ENCODE measurements around the gene MBOAT1. TPM values are rescaled to one million over a fixed set of nuclear protein-coding genes. Genes with fewer than 3 reads are reported as not detected.

Gene MBOAT1
- total RNA-seq, 4 donors from 2014 or later: 5.3 to 18.8 (median 8.2) TPM

DNA sequence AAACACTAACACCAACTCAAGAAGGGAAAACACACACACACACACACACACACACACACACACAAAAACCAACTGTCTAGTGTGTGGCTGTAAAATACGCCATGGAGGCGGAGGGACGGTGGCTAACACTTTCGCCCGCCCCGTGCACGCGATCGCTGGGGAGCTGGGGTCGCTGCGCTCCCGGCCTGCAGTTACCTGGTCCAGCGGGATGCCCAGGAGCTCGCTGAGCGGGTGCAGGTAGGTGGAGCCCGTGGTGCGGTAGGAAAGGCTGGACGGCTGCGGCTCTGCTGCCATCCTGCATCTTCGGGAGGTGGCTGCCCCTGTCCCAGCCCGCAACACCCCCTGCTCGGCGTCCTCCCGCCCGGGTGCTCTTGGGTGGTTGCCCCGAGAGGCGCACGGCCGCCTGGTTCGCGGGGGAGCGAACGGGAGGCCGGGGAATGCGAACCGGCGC, 303 bp downstream of the MBOAT1 start:
- Histone ChIP-seq H3K27ac (peak overlapping the region; percentile 80), H3K27me3 (no peaks in the 10 kb centered on the region), H3K36me3 (no peaks in the 10 kb centered on the region), H3K4me3 (peak overlapping the region; percentile 73), H3K4me1 (peaks cover 53% of the 10 kb centered on the region), H3K9me3 (no peaks in the 10 kb centered on the region)
- 0% methylated on average over 13 of the region's 37 CpGs for WGBS
- TF ChIP-seq EP300 (IDR thresholded peaks at IDR 0.05) (no peak), POLR2AphosphoS5 (IDR thresholded peaks at IDR 0.05) (no peak), CTCF (IDR thresholded peaks at IDR 0.05) (no peak), POLR2A (IDR thresholded peaks at IDR 0.05) (no peak)
- DNase-seq (ENCODE audit: low spot score in 2 of 2): peak; percentile 75 to 80

GRCh38 chr6:20211037-20211940, 980 bp downstream of the MBOAT1 start:
- 7% methylated on average over 17 of the region's 17 CpGs for WGBS
- peak overlapping the region; percentile 80 for H3K27ac ChIP-seq
- no peaks in the 10 kb centered on the region for H3K9me3 ChIP-seq
- H3K4me3 ChIP-seq: peak overlapping the region; percentile 73
- no peaks in the 10 kb centered on the region for H3K36me3 ChIP-seq
- peaks cover 46% of the 10 kb centered on the region for H3K4me1 ChIP-seq
- H3K27me3 ChIP-seq: no peaks in the 10 kb centered on the region
- no peak for DNase-seq (ENCODE audit: low spot score in 2 of 2)
- TF ChIP-seq POLR2AphosphoS5 (IDR thresholded peaks at IDR 0.05) (no peak), CTCF (IDR thresholded peaks at IDR 0.05) (no peak), EP300 (IDR thresholded peaks at IDR 0.05) (no peak), POLR2A (IDR thresholded peaks at IDR 0.05) (no peak)

GRCh38 chr6:20210158-20210557, 2.1 kb downstream of the MBOAT1 start:
- peak overlapping the region; percentile 73 for H3K4me3 ChIP-seq
- TF ChIP-seq CTCF (IDR thresholded peaks at IDR 0.05) (no peak), POLR2A (IDR thresholded peaks at IDR 0.05) (no peak), POLR2AphosphoS5 (IDR thresholded peaks at IDR 0.05) (no peak), EP300 (IDR thresholded peaks at IDR 0.05) (no peak)
- no peak for DNase-seq (ENCODE audit: low spot score in 2 of 2)
- H3K27me3 ChIP-seq: no peaks in the 10 kb centered on the region
- no peaks in the 10 kb centered on the region for H3K36me3 ChIP-seq
- H3K27ac ChIP-seq: no peak overlapping the region
- 32% methylated on average over 3 of the region's 3 CpGs for WGBS
- peaks cover 53% of the 10 kb centered on the region for H3K4me1 ChIP-seq
- no peaks in the 10 kb centered on the region for H3K9me3 ChIP-seq

- H3K27ac ChIP-seq: no peak overlapping the region
- no peaks in the 10 kb centered on the region for H3K36me3 ChIP-seq
- peaks cover 66% of the 10 kb centered on the region for H3K4me1 ChIP-seq
- DNase-seq (ENCODE audit: low spot score in 2 of 2): no peak
- no peaks in the 10 kb centered on the region for H3K27me3 ChIP-seq
- no peak overlapping the region for H3K4me3 ChIP-seq
- H3K9me3 ChIP-seq: no peaks in the 10 kb centered on the region
- TF ChIP-seq CTCF (IDR thresholded peaks at IDR 0.05): no peak
- no peak for TF ChIP-seq POLR2A (IDR thresholded peaks at IDR 0.05)
- TF ChIP-seq POLR2AphosphoS5 (IDR thresholded peaks at IDR 0.05): no peak
- no peak for TF ChIP-seq EP300 (IDR thresholded peaks at IDR 0.05)
- 65% methylated on average over 2 of the region's 2 CpGs for WGBS
Observed at GRCh38 chr6:20208687-20209378, 3.4 kb downstream of the MBOAT1 start.

- no peak for DNase-seq (ENCODE audit: low spot score in 2 of 2)
- 70% methylated on average over 5 of the region's 5 CpGs for WGBS
- Histone ChIP-seq H3K36me3 (no peaks in the 10 kb centered on the region), H3K27me3 (no peaks in the 10 kb centered on the region), H3K4me1 (peaks cover 68% of the 10 kb centered on the region), H3K4me3 (no peak overlapping the region), H3K27ac (no peak overlapping the region), H3K9me3 (no peaks in the 10 kb centered on the region)
- TF ChIP-seq EP300 (IDR thresholded peaks at IDR 0.05) (no peak), POLR2A (IDR thresholded peaks at IDR 0.05) (no peak), CTCF (IDR thresholded peaks at IDR 0.05) (no peak), POLR2AphosphoS5 (IDR thresholded peaks at IDR 0.05) (no peak)
Observed at GRCh38 chr6:20207088-20207418, 5.2 kb downstream of the MBOAT1 start.

All from suprapubic skin (tissue), 4 donors.